ENCODE measurements around the gene XPNPEP1.

Gene XPNPEP1
- total RNA-seq: 75.4 to 130 (median 109) reads per million in 4 experiments

- DNase-seq: peak; percentile 60
These were observed at the start of gene XPNPEP1 for GRCh38 chr10:109922976-109923921. XPNPEP1 (minus strand) TSS chr10:109923511; CDS start chr10:109923433, 78 bp downstream.

- no peak for DNase-seq
These were observed 49.2 kb upstream of the XPNPEP1 start for GRCh38 chr10:109972372-109973001.

- DNase-seq: no peak
These were observed 48.3 kb upstream of the XPNPEP1 start for GRCh38 chr10:109971634-109972033.

- no peak for DNase-seq
These were observed 46.5 kb upstream of the XPNPEP1 start for GRCh38 chr10:109969760-109970346.

- DNase-seq: no peak
These were observed 45.8 kb upstream of the XPNPEP1 start for GRCh38 chr10:109968953-109969759.

GRCh38 chr10:109967739-109968088 lies 44.4 kb upstream of the XPNPEP1 start:
- no peak for DNase-seq

GRCh38 chr10:109966961-109967738 lies 43.8 kb upstream of the XPNPEP1 start:
- no peak for DNase-seq

GRCh38 chr10:109964318-109964717 lies 41.0 kb upstream of the XPNPEP1 start:
- no peak for DNase-seq

GRCh38 chr10:109963439-109963838 lies 40.1 kb upstream of the XPNPEP1 start:
- DNase-seq: no peak

GRCh38 chr10:109962247-109962646 lies 38.9 kb upstream of the XPNPEP1 start:
- no peak for DNase-seq

- DNase-seq: no peak
These were observed 38.1 kb upstream of the XPNPEP1 start for GRCh38 chr10:109961174-109962001.

GRCh38 chr10:109960682-109961081 lies 37.4 kb upstream of the XPNPEP1 start:
- no peak for DNase-seq

GRCh38 chr10:109959259-109960145 lies 36.2 kb upstream of the XPNPEP1 start:
- DNase-seq: no peak

- no peak for DNase-seq
These were observed 34.7 kb upstream of the XPNPEP1 start for GRCh38 chr10:109958059-109958458.

GRCh38 chr10:109957092-109957797 lies 33.9 kb upstream of the XPNPEP1 start:
- DNase-seq: no peak

- DNase-seq: no peak
These were observed 33.3 kb upstream of the XPNPEP1 start for GRCh38 chr10:109956454-109957091.

GRCh38 chr10:109953766-109954165 lies 30.5 kb upstream of the XPNPEP1 start:
- no peak for DNase-seq

- no peak for DNase-seq
These were observed 29.2 kb upstream of the XPNPEP1 start for GRCh38 chr10:109952526-109952925.
